ENCODE measurements around the gene SH3RF3. TPM values are rescaled to one million over a fixed set of nuclear protein-coding genes. Genes with fewer than 3 reads are reported as not detected.

The SH3RF3 gene
- polyA plus RNA-seq, 1 of the 3 experiments (the other 2 are of a cell fraction), result 1.9 TPM

DNA sequence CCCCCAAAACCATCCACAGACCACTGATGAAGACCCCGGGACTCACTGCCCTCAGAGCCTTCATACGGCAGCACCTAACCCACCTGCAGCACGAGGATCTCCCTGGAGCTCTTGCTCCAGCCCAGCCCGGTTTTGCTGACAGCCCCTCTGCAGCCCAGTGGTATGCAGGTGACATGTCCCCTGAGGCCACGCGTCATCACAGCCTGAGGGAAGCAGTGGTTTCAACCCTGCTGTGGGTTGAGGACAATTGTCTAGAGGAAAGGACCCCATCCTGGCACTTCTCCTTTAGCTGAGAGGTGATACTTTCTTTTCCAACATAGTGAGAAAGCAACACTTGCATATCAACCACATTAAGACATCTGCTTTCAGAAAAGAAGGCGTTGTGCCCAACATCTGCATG, 350.8 kb downstream of the SH3RF3 start:
- Histone ChIP-seq H3K9me2 (no peaks in the 10 kb centered on the region), H3F3A (replicated peaks; ENCODE audit: insufficient read depth) (no peaks in the 10 kb centered on the region), H3K4me2 (no peak overlapping the region), H3K4me1 (ENCODE audit: control insufficient read depth in 1 of 2, insufficient read depth in 2 of 2, low read depth in 1 of 2, low read length in 1 of 2) (peaks cover 0 to 12% of the 10 kb centered on the region in 2 experiments; a peak in 2 of 4 replicates), H3K79me2 (ENCODE audit: insufficient read depth) (no peaks in the 10 kb centered on the region), H3K9me3 (no peaks in the 10 kb centered on the region), H2AFZ (ENCODE audit: low read depth) (no peak overlapping the region), H3K36me3 (replicated peaks in 1 of 2; ENCODE audit: control insufficient read depth in 1 of 2, insufficient read depth in 2 of 2, low read length in 1 of 2) (no peaks in the 10 kb centered on the region), H3K27me3 (ENCODE audit: insufficient read depth) (no peaks in the 10 kb centered on the region), H3K9ac (no peak overlapping the region), H3K4me3 (ENCODE audit: low read depth in 2 of 2, low read length in 1 of 2) (no peak overlapping the region), H3K27ac (ENCODE audit: low read depth in 2 of 2, low read length in 1 of 2) (no peak overlapping the region), H4K20me1 (ENCODE audit: insufficient read depth) (no peaks in the 10 kb centered on the region)
- CTCF ChIA-PET, result interaction anchor here (0.6 to 3.9 kb wide), 4 partner anchors 19 to 351 kb away, joined by 3 to 13 read pairs (median 5); no protein-coding TSS in a partner anchor
- POLR2A ChIA-PET, result no interaction called here
- whole genome bisulfite sequencing (ENCODE audit: low lambda C conversion rate), result 94% methylated on average over 7 of the region's 7 CpGs
- DNase-seq, result no peak
- TF ChIP-seq JUND (IDR thresholded peaks at IDR 0.05), result no peak
- TF ChIP-seq TEAD4 (IDR thresholded peaks at IDR 0.05; ENCODE audit: borderline replicate concordance, insufficient read depth), result no peak
- TF ChIP-seq PBX3 (IDR thresholded peaks at IDR 0.05), result no peak
- no peak for TF ChIP-seq CTCF (IDR thresholded peaks at IDR 0.05)
- no peak for TF ChIP-seq NFIC (IDR thresholded peaks at IDR 0.05; ENCODE audit: borderline replicate concordance)
- no peak for TF ChIP-seq TAF1 (IDR thresholded peaks at IDR 0.05; ENCODE audit: borderline replicate concordance, low read depth, low read length)
- no peak for TF ChIP-seq GATA2 (CRISPR knock-in tag; IDR thresholded peaks at IDR 0.05)
- TF ChIP-seq YY1 (IDR thresholded peaks at IDR 0.05; ENCODE audit: low read depth), result no peak
- TF ChIP-seq, protein P1, sequence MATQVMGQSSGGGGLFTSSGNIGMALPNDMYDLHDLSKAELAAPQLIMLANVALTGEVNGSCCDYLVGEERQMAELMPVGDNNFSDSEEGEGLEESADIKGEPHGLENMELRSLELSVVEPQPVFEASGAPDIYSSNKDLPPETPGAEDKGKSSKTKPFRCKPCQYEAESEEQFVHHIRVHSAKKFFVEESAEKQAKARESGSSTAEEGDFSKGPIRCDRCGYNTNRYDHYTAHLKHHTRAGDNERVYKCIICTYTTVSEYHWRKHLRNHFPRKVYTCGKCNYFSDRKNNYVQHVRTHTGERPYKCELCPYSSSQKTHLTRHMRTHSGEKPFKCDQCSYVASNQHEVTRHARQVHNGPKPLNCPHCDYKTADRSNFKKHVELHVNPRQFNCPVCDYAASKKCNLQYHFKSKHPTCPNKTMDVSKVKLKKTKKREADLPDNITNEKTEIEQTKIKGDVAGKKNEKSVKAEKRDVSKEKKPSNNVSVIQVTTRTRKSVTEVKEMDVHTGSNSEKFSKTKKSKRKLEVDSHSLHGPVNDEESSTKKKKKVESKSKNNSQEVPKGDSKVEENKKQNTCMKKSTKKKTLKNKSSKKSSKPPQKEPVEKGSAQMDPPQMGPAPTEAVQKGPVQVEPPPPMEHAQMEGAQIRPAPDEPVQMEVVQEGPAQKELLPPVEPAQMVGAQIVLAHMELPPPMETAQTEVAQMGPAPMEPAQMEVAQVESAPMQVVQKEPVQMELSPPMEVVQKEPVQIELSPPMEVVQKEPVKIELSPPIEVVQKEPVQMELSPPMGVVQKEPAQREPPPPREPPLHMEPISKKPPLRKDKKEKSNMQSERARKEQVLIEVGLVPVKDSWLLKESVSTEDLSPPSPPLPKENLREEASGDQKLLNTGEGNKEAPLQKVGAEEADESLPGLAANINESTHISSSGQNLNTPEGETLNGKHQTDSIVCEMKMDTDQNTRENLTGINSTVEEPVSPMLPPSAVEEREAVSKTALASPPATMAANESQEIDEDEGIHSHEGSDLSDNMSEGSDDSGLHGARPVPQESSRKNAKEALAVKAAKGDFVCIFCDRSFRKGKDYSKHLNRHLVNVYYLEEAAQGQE (IDR thresholded peaks at IDR 0.05; ENCODE audit: low read depth, low read length), result no peak
- TF ChIP-seq SIN3A (IDR thresholded peaks at IDR 0.05; ENCODE audit: borderline replicate concordance, low read depth, low read length), result no peak
- no peak for TF ChIP-seq SMC3 (IDR thresholded peaks at IDR 0.05; ENCODE audit: low read depth, low read length)
- no peak for TF ChIP-seq RCOR1 (IDR thresholded peaks at IDR 0.05; ENCODE audit: low read length)

All from SK-N-SH (cell line).